Spleen (tissue), 7 donors: ENCODE data around the gene DCLK2.

Source experiments
- POLR2A ChIP-seq, 3 donors: fragments of 450-650 bp; IDR thresholded peaks; one replicate each; pipeline ENCODE4 v1.5.1; 2017; ENCODE audit warnings: antibody characterized with exemption in 3 of 3, mild to moderate bottlenecking in 1 of 3
- POLR2AphosphoS5 ChIP-seq, 3 donors: sonication (generic); formaldehyde crosslinking; IDR thresholded peaks; one replicate each; pipeline ENCODE4 v1.5.1; 2017; ENCODE audit warnings: antibody characterized with exemption in 3 of 3
- TF ChIP-seq, protein P1 (sequence below), 11 experiments: fragments of 200-600 bp in 7 of 11; fragments of 450-650 bp in 4 of 11; sonication (generic) in 4 of 11; IDR thresholded peaks in 8 of 11; conservative IDR thresholded peaks in 3 of 11; 1 replicate in 7 of 11; 2 replicates in 4 of 11; pipeline versions ENCODE4 v1.4.0 to v1.8.0; 2016 to 2021; ENCODE audit warnings: antibody characterized with exemption in 11 of 11, inconsistent platforms in 4 of 11, mild to moderate bottlenecking in 1 of 11
- donor health status: DM: no; HTN: no; CAD: no; lungs with moderate emphysema.
- donor health status: DM: no; HTN: no; CAD: no.
- donor health status: DM: no; HTN: no; CAD: no.

DNA sequence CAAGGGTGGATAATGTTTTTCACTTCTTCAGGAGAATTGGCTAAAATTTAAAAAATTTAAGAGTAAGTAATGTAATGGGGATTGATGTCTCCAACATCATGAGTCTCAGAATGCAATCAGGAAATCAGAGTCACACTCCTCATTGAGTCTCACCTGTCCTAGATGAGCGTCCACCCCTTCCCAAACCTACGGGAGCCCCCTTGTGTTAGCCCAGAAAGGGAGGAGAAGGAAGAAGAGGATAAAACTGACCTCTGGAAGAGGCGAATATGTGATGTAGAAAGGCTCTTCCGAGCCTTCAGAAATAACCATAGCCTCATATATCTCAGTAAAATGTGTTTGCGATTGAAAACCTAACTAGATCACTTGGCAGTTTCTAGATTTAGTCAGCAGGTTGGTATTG, 157.1 kb downstream of the DCLK2 start:
- TF ChIP-seq, protein P1, sequence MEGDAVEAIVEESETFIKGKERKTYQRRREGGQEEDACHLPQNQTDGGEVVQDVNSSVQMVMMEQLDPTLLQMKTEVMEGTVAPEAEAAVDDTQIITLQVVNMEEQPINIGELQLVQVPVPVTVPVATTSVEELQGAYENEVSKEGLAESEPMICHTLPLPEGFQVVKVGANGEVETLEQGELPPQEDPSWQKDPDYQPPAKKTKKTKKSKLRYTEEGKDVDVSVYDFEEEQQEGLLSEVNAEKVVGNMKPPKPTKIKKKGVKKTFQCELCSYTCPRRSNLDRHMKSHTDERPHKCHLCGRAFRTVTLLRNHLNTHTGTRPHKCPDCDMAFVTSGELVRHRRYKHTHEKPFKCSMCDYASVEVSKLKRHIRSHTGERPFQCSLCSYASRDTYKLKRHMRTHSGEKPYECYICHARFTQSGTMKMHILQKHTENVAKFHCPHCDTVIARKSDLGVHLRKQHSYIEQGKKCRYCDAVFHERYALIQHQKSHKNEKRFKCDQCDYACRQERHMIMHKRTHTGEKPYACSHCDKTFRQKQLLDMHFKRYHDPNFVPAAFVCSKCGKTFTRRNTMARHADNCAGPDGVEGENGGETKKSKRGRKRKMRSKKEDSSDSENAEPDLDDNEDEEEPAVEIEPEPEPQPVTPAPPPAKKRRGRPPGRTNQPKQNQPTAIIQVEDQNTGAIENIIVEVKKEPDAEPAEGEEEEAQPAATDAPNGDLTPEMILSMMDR (IDR thresholded peaks at IDR 0.05 in 8 of 11, conservative IDR thresholded peaks at IDR 0.05 in 3 of 11), result no peak
- no peak for TF ChIP-seq POLR2AphosphoS5 (IDR thresholded peaks at IDR 0.05)
- TF ChIP-seq POLR2A (IDR thresholded peaks at IDR 0.05), result no peak
